K562 treated with DMSO at 1 percent for 48 hours (cell line): Measurements from ENCODE around the gene UROS. TPM values are rescaled to one million over a fixed set of nuclear protein-coding genes. Genes with fewer than 3 reads are reported as not detected.

ENCODE experiments used
- total RNA-seq: library from RNA; unstranded; fragments of 300-600 nt; gene quantifications from 2 replicates; pipeline ENCODE4 v1.2.3, GENCODE V29; 2022; ENCODE audit warnings: low replicate concordance; ENCODE audit errors: extremely low read depth

The UROS gene
- total RNA-seq: not detected in 2 replicates

DNA sequence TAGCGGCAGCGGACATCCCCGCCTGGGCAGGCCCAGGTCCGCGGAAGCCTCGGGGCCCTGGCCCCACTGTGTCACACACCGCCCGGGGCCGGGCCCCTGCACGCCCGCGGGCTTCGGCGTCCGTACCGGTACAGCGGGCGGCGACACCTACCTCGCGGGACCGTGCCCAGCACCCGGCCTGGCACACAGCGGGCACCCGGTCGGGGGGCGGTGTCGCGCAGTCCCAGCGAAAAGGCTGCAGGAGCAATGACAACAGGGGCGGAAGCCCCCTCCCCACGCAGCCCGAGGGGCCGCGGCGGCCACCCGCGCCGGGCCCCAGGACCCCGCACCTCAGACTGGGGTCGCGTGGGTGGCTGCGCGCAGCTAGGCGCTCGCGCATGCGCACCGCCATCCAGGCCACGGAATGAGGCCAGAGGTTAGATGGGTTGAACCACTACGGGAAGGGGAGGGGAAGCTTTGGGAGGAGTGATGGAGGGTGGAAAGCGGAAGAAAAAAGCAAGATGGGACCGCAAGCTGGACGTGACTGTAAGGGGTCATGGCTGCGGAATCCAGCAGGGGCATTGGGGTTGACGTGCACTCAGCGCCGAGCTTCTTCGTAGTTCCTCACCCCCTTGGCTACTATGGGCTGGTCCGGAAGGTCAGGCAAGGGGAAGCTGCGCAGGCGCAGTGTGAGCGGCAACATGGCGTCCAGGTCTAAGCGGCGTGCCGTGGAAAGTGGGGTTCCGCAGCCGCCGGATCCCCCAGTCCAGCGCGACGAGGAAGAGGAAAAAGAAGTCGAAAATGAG is at the start of gene UROS, which contains the start of gene BCCIP:
Gene UROS (minus strand): TSS at position 381 of the 785 bp plus-strand sequence. CDS start 6,759 bp downstream, outside the sequence.
Gene BCCIP (plus strand): TSS at position 669 of the 785 bp plus-strand sequence. CDS start 12 bp downstream, at position 681.

DNA sequence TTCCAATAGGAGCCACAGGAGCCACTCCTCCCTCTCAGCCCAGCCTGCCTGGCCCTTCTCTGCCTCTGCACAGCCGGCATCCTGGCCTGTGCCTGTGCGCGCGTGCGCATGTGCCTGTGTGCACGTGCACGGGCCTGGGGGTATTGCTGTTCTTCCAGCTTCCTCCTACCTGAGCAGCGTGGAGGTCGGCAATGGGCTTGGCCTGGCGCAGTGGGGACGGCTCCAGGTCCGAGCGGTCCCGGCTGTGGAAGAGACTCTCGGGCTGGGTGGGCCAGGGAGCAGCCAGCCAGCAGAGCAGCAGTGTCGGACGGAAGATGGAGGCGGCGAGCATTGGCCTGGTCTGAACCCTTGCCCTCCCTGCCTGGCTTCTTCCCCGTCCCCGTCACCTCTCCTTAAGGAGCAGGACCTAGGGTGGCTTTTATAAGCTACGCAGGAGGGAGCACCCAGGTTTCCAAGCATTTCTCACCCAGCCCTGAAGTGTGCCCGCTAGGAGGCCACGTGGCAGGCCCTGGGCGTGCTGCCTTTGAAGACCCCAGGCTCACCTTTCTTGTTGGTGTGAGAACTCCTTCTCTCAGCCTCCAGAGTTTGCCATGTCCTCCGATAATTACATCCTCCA is 47.5 kb downstream of the UROS start, which contains the start of gene MMP21:
Gene MMP21 (minus strand): TSS at position 331 of the 616 bp plus-strand sequence. CDS start 0 bp downstream, at position 331.

Other genes with a start within 250 kb of the UROS start
- not detected in 2 replicates for gene TEX36, start 140.1 kb downstream of the UROS start, total RNA-seq
- not detected in 2 replicates for gene EDRF1, start 103.5 kb downstream of the UROS start, total RNA-seq
- not detected in 2 replicates for gene MMP21, start 47.4 kb downstream of the UROS start, total RNA-seq
- not detected in 2 replicates for gene BCCIP, start 288 bp upstream of the UROS start, total RNA-seq
- gene DHX32, start 58.0 kb upstream of the UROS start, total RNA-seq: not detected in 2 replicates
- gene FANK1, start 73.3 kb upstream of the UROS start, total RNA-seq: not detected in 2 replicates